Mucosa of stomach (tissue), 1 donor: ENCODE measurements around the gene ANTKMT.

Source experiments
- H3K27me3 ChIP-seq: one replicate; pipeline ENCODE4 v1.7.0; 2013; ENCODE audit warnings: mild to moderate bottlenecking, low read length; ENCODE audit not compliant: control insufficient read depth, insufficient read depth
- H3K36me3 ChIP-seq: one replicate; pipeline ENCODE4 v1.7.0; 2013; ENCODE audit warnings: low read length; ENCODE audit not compliant: control insufficient read depth, insufficient read depth
- H3K4me1 ChIP-seq: one replicate; pipeline ENCODE4 v1.7.0; 2013; ENCODE audit warnings: mild to moderate bottlenecking, low read length; ENCODE audit not compliant: control insufficient read depth, insufficient read depth
- H3K4me3 ChIP-seq: one replicate; pipeline ENCODE4 v1.7.0; 2013; ENCODE audit warnings: low read length
- H3K9ac ChIP-seq: one replicate; pipeline ENCODE4 v1.7.0; 2013; ENCODE audit warnings: mild to moderate bottlenecking, low read length, moderate library complexity
- H3K9me3 ChIP-seq: one replicate; pipeline ENCODE4 v1.7.0; 2013; ENCODE audit warnings: mild to moderate bottlenecking, low read length, moderate library complexity; ENCODE audit not compliant: control insufficient read depth
- donor health status: Pancreatic carcinoma.

Gene ANTKMT

DNA sequence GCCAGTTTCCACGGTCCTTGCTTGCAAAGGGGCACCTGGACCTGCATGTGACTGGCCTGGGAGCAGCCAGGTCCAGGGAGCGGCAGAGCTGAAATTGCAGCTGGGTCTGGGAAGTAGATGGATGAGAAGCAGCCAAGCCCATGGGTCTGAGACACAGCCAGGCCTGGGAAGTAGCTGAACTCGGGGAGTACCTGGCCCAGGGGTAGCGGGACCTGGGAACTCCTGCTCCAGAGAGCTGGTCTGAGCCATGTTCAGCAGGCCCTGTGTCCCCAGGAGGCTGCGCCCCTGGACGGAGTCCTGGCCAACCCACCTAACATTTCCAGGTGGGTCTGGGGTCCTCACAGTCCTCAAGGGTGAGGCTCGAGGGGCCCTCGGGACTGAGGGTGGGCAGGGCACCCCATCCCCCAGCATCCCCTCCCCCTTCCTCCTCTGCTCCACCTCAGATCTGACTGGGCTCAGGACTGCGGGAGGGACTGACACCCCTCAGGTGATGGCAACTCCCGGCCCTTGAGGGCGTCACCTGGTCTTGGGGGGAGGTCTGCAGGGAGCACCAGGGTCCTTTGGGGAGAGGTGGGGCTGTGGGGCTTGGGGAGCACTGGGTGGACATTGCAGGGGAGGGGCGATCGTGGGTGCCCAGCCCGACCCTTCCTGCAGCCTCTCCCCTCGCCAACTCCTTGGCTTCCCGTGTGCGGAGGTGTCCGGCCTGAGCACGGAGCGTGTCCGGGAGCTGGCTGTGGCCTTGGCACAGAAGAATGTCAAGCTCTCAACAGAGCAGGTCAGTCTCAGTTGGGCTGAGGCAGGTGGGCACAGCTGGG is 42.6 kb downstream of the ANTKMT start:
- H3K9me3 ChIP-seq: no peaks in the 10 kb centered on the region
- peaks cover 32% of the 10 kb centered on the region for H3K4me1 ChIP-seq
- no peak overlapping the region for H3K9ac ChIP-seq
- peaks cover 8% of the 10 kb centered on the region for H3K27me3 ChIP-seq
- no peaks in the 10 kb centered on the region for H3K36me3 ChIP-seq
- no peak overlapping the region for H3K4me3 ChIP-seq

DNA sequence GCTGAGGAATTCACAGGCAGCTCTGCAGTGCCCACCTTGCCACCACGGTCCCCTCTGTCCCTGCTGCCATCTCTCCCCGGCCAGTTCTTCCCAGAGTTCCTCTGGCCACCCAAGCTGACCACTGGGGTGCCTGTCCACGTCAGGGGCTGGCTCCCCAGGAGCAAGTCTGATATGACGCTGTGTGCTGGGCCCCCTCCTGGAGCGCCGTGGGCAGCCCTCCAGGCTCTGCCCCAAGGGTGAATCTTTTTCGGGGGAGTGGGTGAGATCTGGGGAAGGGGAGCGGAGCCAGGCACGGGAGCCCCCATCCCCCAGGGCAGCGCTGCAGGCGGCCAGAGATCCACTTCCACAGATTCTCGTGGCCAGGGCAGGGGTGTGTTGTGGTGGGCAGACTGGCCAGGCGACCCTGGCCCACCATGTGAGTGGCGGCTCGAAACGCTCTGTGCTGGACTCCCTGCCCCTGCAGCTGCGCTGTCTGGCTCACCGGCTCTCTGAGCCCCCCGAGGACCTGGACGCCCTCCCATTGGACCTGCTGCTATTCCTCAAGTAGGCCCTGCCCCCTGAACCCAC is 43.3 kb downstream of the ANTKMT start:
- Histone ChIP-seq H3K36me3 (no peaks in the 10 kb centered on the region), H3K9ac (no peak overlapping the region), H3K4me1 (peaks cover 29% of the 10 kb centered on the region), H3K9me3 (no peaks in the 10 kb centered on the region), H3K4me3 (no peak overlapping the region), H3K27me3 (peaks cover 8% of the 10 kb centered on the region)

DNA sequence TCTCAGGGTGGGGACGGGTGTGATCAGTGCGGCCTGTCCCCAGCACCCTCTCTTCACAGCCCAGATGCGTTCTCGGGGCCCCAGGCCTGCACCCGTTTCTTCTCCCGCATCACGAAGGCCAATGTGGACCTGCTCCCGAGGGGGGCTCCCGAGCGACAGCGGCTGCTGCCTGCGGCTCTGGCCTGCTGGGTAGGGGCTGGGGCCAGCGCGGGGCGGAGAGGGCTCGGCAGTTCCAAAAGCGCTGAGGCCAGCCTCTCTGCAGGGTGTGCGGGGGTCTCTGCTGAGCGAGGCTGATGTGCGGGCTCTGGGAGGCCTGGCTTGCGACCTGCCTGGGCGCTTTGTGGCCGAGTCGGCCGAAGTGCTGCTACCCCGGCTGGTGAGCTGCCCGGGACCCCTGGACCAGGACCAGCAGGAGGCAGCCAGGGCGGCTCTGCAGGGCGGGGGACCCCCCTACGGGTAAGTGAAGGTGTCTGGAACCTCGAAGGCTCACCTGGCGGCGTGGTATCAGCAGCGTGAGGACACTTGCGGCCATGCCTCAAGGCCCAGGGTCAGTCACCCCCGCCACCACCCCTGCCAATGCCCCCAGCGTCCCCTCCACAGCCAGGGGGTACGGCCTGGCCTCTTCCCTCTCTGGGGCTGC is 44.0 kb downstream of the ANTKMT start:
- Histone ChIP-seq H3K27me3 (peaks cover 8% of the 10 kb centered on the region), H3K4me1 (peaks cover 22% of the 10 kb centered on the region), H3K9me3 (no peaks in the 10 kb centered on the region), H3K4me3 (no peak overlapping the region), H3K9ac (no peak overlapping the region), H3K36me3 (no peaks in the 10 kb centered on the region)

GRCh38 chr16:765488-765865 is 44.5 kb downstream of the ANTKMT start:
- peaks cover 8% of the 10 kb centered on the region for H3K27me3 ChIP-seq
- peaks cover 17% of the 10 kb centered on the region for H3K4me1 ChIP-seq
- no peaks in the 10 kb centered on the region for H3K36me3 ChIP-seq
- no peak overlapping the region for H3K9ac ChIP-seq
- H3K4me3 ChIP-seq: no peak overlapping the region
- H3K9me3 ChIP-seq: no peaks in the 10 kb centered on the region

- Histone ChIP-seq H3K4me3 (no peak overlapping the region), H3K4me1 (peaks cover 10% of the 10 kb centered on the region), H3K9me3 (no peaks in the 10 kb centered on the region), H3K27me3 (peaks cover 8% of the 10 kb centered on the region), H3K36me3 (no peaks in the 10 kb centered on the region), H3K9ac (no peak overlapping the region)
These were observed 45.3 kb downstream of the ANTKMT start for GRCh38 chr16:766008-766819.

GRCh38 chr16:766820-767640 is 46.1 kb downstream of the ANTKMT start:
- H3K4me1 ChIP-seq: peaks cover 2% of the 10 kb centered on the region
- H3K36me3 ChIP-seq: no peaks in the 10 kb centered on the region
- peaks cover 3% of the 10 kb centered on the region for H3K27me3 ChIP-seq
- H3K4me3 ChIP-seq: no peak overlapping the region
- no peaks in the 10 kb centered on the region for H3K9me3 ChIP-seq
- no peak overlapping the region for H3K9ac ChIP-seq

GRCh38 chr16:767743-768235 is 46.8 kb downstream of the ANTKMT start:
- H3K36me3 ChIP-seq: no peaks in the 10 kb centered on the region
- H3K9ac ChIP-seq: no peak overlapping the region
- no peaks in the 10 kb centered on the region for H3K4me1 ChIP-seq
- H3K9me3 ChIP-seq: no peaks in the 10 kb centered on the region
- H3K27me3 ChIP-seq: peaks cover 3% of the 10 kb centered on the region
- H3K4me3 ChIP-seq: no peak overlapping the region

GRCh38 chr16:768428-768827 is 47.5 kb downstream of the ANTKMT start:
- Histone ChIP-seq H3K9me3 (no peaks in the 10 kb centered on the region), H3K4me1 (no peaks in the 10 kb centered on the region), H3K27me3 (no peaks in the 10 kb centered on the region), H3K4me3 (no peak overlapping the region), H3K9ac (no peak overlapping the region), H3K36me3 (no peaks in the 10 kb centered on the region)

- H3K4me3 ChIP-seq: no peak overlapping the region
- H3K27me3 ChIP-seq: no peaks in the 10 kb centered on the region
- H3K9ac ChIP-seq: no peak overlapping the region
These were observed 48.3 kb downstream of the ANTKMT start for GRCh38 chr16:769184-769784.

DNA sequence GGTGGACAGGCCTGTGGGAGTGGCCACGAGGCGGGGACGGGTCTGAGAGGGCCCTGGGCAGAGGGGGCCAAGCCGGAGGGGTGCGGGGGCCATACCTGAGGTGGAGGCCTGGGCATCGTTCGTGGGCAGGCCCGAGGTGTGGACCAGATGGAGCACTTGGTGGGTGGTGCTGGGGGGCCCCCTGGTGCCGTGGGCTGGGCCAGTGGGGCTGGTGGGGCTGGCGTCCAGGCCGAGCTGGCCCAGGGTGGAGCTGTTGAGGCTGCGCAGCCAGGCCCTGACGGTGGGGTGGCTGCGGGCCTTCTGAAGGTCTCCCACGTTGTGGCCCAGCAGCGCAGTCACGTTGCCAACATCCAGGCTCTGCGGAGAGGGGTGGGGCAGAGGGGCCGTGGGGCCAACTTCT is 49.0 kb downstream of the ANTKMT start:
- H3K36me3 ChIP-seq: no peaks in the 10 kb centered on the region
- no peak overlapping the region for H3K4me3 ChIP-seq
- no peaks in the 10 kb centered on the region for H3K9me3 ChIP-seq
- no peaks in the 10 kb centered on the region for H3K27me3 ChIP-seq
- H3K4me1 ChIP-seq: no peaks in the 10 kb centered on the region
- H3K9ac ChIP-seq: no peak overlapping the region

More at GRCh38 chr16:769184-769784, 48.3 kb downstream of the ANTKMT start:
- Histone ChIP-seq H3K4me1 (no peaks in the 10 kb centered on the region), H3K9me3 (no peaks in the 10 kb centered on the region), H3K36me3 (no peaks in the 10 kb centered on the region)

DNA sequence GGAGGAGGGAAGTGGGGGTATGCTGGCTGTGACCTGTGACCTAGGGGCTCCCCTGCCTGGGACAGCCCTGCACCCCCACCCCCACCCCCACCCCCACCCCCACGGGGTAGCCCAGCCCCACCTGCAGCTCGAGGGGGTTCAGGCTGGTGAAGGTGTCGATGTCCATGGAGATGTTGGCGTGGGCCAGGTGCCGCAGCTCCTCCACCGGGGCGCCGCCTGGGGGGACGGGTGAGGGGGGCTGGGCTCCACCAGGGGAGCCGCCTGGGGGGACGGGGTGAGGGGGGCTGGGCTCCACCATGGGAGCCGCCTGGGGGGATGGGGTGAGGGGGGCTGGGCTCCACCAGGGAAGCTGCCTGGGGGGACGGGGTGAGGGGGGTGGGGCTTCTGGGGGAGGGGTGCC is 49.5 kb downstream of the ANTKMT start:
- H3K27me3 ChIP-seq: no peaks in the 10 kb centered on the region
- H3K4me1 ChIP-seq: no peaks in the 10 kb centered on the region
- no peaks in the 10 kb centered on the region for H3K9me3 ChIP-seq
- H3K4me3 ChIP-seq: no peak overlapping the region
- no peak overlapping the region for H3K9ac ChIP-seq
- H3K36me3 ChIP-seq: no peaks in the 10 kb centered on the region
